C4-2B (cell line): Measurements from ENCODE around the gene PFKFB3.

ENCODE experiments used
- CTCF ChIP-seq: fragments of 450-650 bp; conservative IDR thresholded peaks from 2 replicates; pipeline ENCODE4 v1.5.1; 2017; ENCODE audit warnings: mild to moderate bottlenecking
- ZFX ChIP-seq: fragments of 450-650 bp; IDR thresholded peaks from 2 replicates; pipeline ENCODE4 v1.6.1; 2017

- no peak for TF ChIP-seq CTCF
- no peak for TF ChIP-seq ZFX
These were observed 3.5 kb upstream of the PFKFB3 start for GRCh38 chr10:6199131-6199733.
